ENCODE measurements around the gene DLK2.

- no peak for TF ChIP-seq POLR2AphosphoS5 (IDR thresholded peaks at IDR 0.05; ENCODE audit: low read depth, low read length)
- TF ChIP-seq REST (IDR thresholded peaks at IDR 0.05; ENCODE audit: insufficient read depth in 1 of 2, low read depth in 2 of 2, low read length in 2 of 2) = no peak
- TF ChIP-seq SIN3A (IDR thresholded peaks at IDR 0.05; ENCODE audit: borderline replicate concordance, insufficient read depth, low read length) = no peak
Measured at GRCh38 chr6:43478008-43478372, 22.6 kb upstream of the DLK2 start.

Measured in PFSK-1 (cell line).